GM12872 (cell line): ENCODE data around the gene PPM1H.

Experiments used
- CTCF ChIP-seq: IDR thresholded peaks from 3 replicates; pipeline ENCODE4 v1.5.1; 2011; ENCODE audit warnings: low read depth, mild to moderate bottlenecking, low read length, moderate library complexity; ENCODE audit not compliant: insufficient read depth

PPM1H gene

GRCh38 chr12:62885242-62885641 lies 49.7 kb downstream of the PPM1H start:
- TF ChIP-seq CTCF, result no peak

- TF ChIP-seq CTCF, result no peak
Observed at GRCh38 chr12:62882696-62883095, 52.3 kb downstream of the PPM1H start.

- TF ChIP-seq CTCF, result no peak
Observed at GRCh38 chr12:62882140-62882539, 52.8 kb downstream of the PPM1H start.

- no peak for TF ChIP-seq CTCF
Observed at GRCh38 chr12:62879691-62880090, 55.3 kb downstream of the PPM1H start.

- TF ChIP-seq CTCF, result no peak
Observed at GRCh38 chr12:62878211-62878610, 56.7 kb downstream of the PPM1H start.

GRCh38 chr12:62876938-62877548 lies 57.9 kb downstream of the PPM1H start:
- no peak for TF ChIP-seq CTCF

- TF ChIP-seq CTCF, result no peak
Observed at GRCh38 chr12:62873826-62874448, 61.0 kb downstream of the PPM1H start.
